K562 (cell line): ENCODE measurements around the gene TRUB2. TPM values are rescaled to one million over a fixed set of nuclear protein-coding genes. Genes with fewer than 3 reads are reported as not detected.

Experiments
- ATAC-seq: fragments of 200-7000 bp; cut with Tn5 transposase; 3 replicates; pipeline ENCODE4 v1.9.1; 2020; ENCODE audit warnings: moderate library complexity
- BruUV-seq: library from RNA; stranded (reverse); fragments of 400-500 nt; replicated peaks from 2 replicates; lab custom pipeline; 2021; lab: Mats Ljungman, UMichigan
- CTCF ChIA-PET: fragments of 300-600 bp; formaldehyde crosslinking; extraction: SDS; loops from one replicate; lab custom pipeline; 2021; ENCODE audit warnings: low intra/inter-chr PET ratio; lab: Yijun Ruan, JAX
- POLR2A ChIA-PET: fragments of 300-600, 350-650 bp; sonication (Branson Sonifier 250); formaldehyde crosslinking; extraction: SDS; loops from one replicate; lab custom pipeline; 2021; ENCODE audit warnings: antibody characterized with exemption, inconsistent platforms; lab: Yijun Ruan, JAX
- DNase-seq, 4 experiments: peaks; one replicate each; pipeline versions ENCODE4 v3.0.0 to v3.0.0-alpha.2; 2011 to 2018; ENCODE audit warnings: low spot score in 3 of 4, mixed read lengths in 3 of 4; ENCODE audit errors: extremely low read depth in 1 of 4
- FAIRE-seq: peaks from 2 replicates; lab custom pipeline; 2011; peaks lifted over from hg19 to GRCh38; lab: Jason Lieb, UNC
- H2AFZ ChIP-seq: 2 replicates; pipeline ENCODE4 v1.6.0; 2011; ENCODE audit warnings: low read depth, low read length, control low read depth, inconsistent platforms
- H3K27ac ChIP-seq: fragments of 200-600 bp; 3 replicates; pipeline ENCODE4 v1.8.0; 2011; ENCODE audit warnings: low read depth, mild to moderate bottlenecking, control low read depth, inconsistent platforms, low read length, moderate library complexity, mixed read lengths; ENCODE audit errors: extremely low read depth
- H3K27me3 ChIP-seq, 2 experiments: fragments of 300-600 bp in 1 of 2; 2 replicates in 1 of 2; 3 replicates in 1 of 2; pipeline versions ENCODE4 v1.6.0 to v1.8.0; 2011; ENCODE audit warnings: inconsistent platforms in 2 of 2, low read length in 2 of 2, mild to moderate bottlenecking in 1 of 2, mixed read lengths in 1 of 2, moderate library complexity in 1 of 2; ENCODE audit not compliant: control insufficient read depth in 2 of 2, insufficient read depth in 2 of 2
- H3K36me3 ChIP-seq: fragments of 300-600 bp; 3 replicates; pipeline ENCODE4 v1.8.0; 2011; ENCODE audit warnings: mild to moderate bottlenecking, low read length, inconsistent platforms; ENCODE audit not compliant: control insufficient read depth, insufficient read depth
- H3K4me1 ChIP-seq, 2 experiments: fragments of 200-600 bp in 1 of 2; replicated peaks in 1 of 2; 2 replicates in 1 of 2; 3 replicates in 1 of 2; pipeline versions ENCODE4 v1.5.1 to v1.8.0; 2011; ENCODE audit warnings: inconsistent platforms in 2 of 2, low read length in 2 of 2, mild to moderate bottlenecking in 1 of 2, mixed read lengths in 1 of 2, moderate library complexity in 1 of 2; ENCODE audit not compliant: control insufficient read depth in 2 of 2, insufficient read depth in 2 of 2
- H3K4me2 ChIP-seq: 2 replicates; pipeline ENCODE4 v1.6.1; 2011; ENCODE audit warnings: low read length, control low read depth, inconsistent platforms, mixed read lengths; ENCODE audit not compliant: insufficient read depth
- H3K4me3 ChIP-seq: fragments of 200-600 bp; sonication (generic), shearing (Covaris generic); 2 replicates; pipeline ENCODE4 v1.5.1; 2016; ENCODE audit warnings: control low read depth, inconsistent platforms
- H3K79me2 ChIP-seq: fragments of 200-600 bp; 3 replicates; pipeline ENCODE4 v1.8.0; 2011; ENCODE audit warnings: low read length, inconsistent platforms; ENCODE audit not compliant: control insufficient read depth, insufficient read depth
- H3K9ac ChIP-seq, 2 experiments: 2 replicates each; pipeline versions ENCODE4 v1.6.0 to v1.6.1; 2011; ENCODE audit warnings: low read depth in 2 of 2, low read length in 2 of 2, control low read depth in 1 of 2, inconsistent platforms in 1 of 2, mild to moderate bottlenecking in 1 of 2, mixed read lengths in 1 of 2; ENCODE audit not compliant: insufficient read depth in 1 of 2
- H3K9me1 ChIP-seq: one replicate; pipeline ENCODE4 v1.6.0; 2011; ENCODE audit warnings: inconsistent platforms, mild to moderate bottlenecking, low read length, moderate library complexity; ENCODE audit not compliant: control insufficient read depth, insufficient read depth
- H3K9me3 ChIP-seq: replicated peaks from 2 replicates; pipeline ENCODE4 v1.5.1; 2011; ENCODE audit warnings: low read depth, low read length, inconsistent platforms; ENCODE audit not compliant: control insufficient read depth, insufficient read depth
- H4K20me1 ChIP-seq: replicated peaks from 2 replicates; pipeline ENCODE4 v1.6.1; 2011; ENCODE audit warnings: low read length, inconsistent platforms, mixed read lengths; ENCODE audit not compliant: control insufficient read depth, insufficient read depth
- GTF3C2 ChIP-seq: IDR thresholded peaks from 3 replicates; pipeline ENCODE4 v1.6.1; 2011; ENCODE audit warnings: borderline replicate concordance, mild to moderate bottlenecking, moderate library complexity; ENCODE audit not compliant: insufficient read length; ENCODE audit errors: extremely low read depth
- NR2C2 ChIP-seq, 2 experiments: fragments of 200-800 bp in 1 of 2; sonication (Bioruptor generic) in 1 of 2; sonication (generic) in 1 of 2; formaldehyde crosslinking in 1 of 2; IDR thresholded peaks; 2 replicates each; pipeline versions ENCODE4 v1.6.1 to v1.8.0; 2016 to 2022; ENCODE audit warnings: mild to moderate bottlenecking in 1 of 2, missing compliant biosample characterization in 1 of 2, missing genetic modification characterization in 1 of 2, missing genetic modification reagents in 1 of 2
- NR3C1 ChIP-seq: sonication (generic); formaldehyde crosslinking; IDR thresholded peaks from 2 replicates; pipeline ENCODE4 v1.8.1; 2022; ENCODE audit warnings: missing genetic modification reagents
- PATZ1 ChIP-seq: fragments of 250-450 bp; sonication (Bioruptor Pico); IDR thresholded peaks from 2 replicates; pipeline ENCODE4 v1.5.0; 2020; ENCODE audit warnings: mild to moderate bottlenecking, borderline replicate concordance
- PHF20 ChIP-seq: fragments of 450-650 bp; IDR thresholded peaks from 2 replicates; pipeline ENCODE4 v1.6.1; 2018; ENCODE audit not compliant: partially characterized antibody
- SRSF3 ChIP-seq: fragments of 200-400 bp; formaldehyde crosslinking; IDR thresholded peaks from 2 replicates; pipeline ENCODE4 v1.6.1; 2016; ENCODE audit warnings: mild to moderate bottlenecking, low read length, moderate library complexity; ENCODE audit not compliant: insufficient read depth
- SUPT5H ChIP-seq: fragments of 450-650 bp; IDR thresholded peaks from 2 replicates; pipeline ENCODE4 v1.6.1; 2016
- ZNF175 ChIP-seq: fragments of 200-800 bp; sonication (Bioruptor generic); IDR thresholded peaks from 2 replicates; pipeline ENCODE4 v1.6.1; 2016; ENCODE audit warnings: low read depth, mild to moderate bottlenecking, missing genetic modification characterization, missing compliant biosample characterization
- ZNF699 ChIP-seq: fragments of 250-450 bp; sonication (Bioruptor Pico); IDR thresholded peaks from 2 replicates; pipeline ENCODE4 v1.8.0; 2021; ENCODE audit warnings: mild to moderate bottlenecking, moderate library complexity; ENCODE audit not compliant: insufficient replicate concordance
- WGBS: fragments of 100-300 bp; shearing (Covaris generic); methylation state at CpG from one replicate; pipeline ENCODE4 v1.1.6; 2016; ENCODE audit warnings: low coverage, mixed read lengths; ENCODE audit not compliant: insufficient coverage; ENCODE audit errors: missing lambda C conversion rate; 5-methylcytosine and 5-hydroxymethylcytosine counted together
- in situ Hi-C: fragments of 300-500 bp; cut with MboI; formaldehyde crosslinking; loops from 4 replicates; pipeline ENCODE4 v1.15.0; 2018; ENCODE audit warnings: inconsistent platforms, mixed read lengths
- intact Hi-C: fragments of 100-400 bp; cut with micrococcal nuclease; formaldehyde crosslinking; loops from 2 replicates; pipeline ENCODE4 v1.14.2; 2022
- polyA plus RNA-seq, 8 experiments: library from polyadenylated mRNA; depleted of rRNA in 4 of 8; stranded (reverse) in 5 of 8; unstranded in 3 of 8; fragments of >200 nt; fragmentation: Nextera tagmentation in 2 of 8; fragmentation: Illumina TruSeq in 1 of 8; extraction: Ambion mirVana in 2 of 8; extraction: Trizol in 1 of 8; gene quantifications; 2 replicates each; pipeline versions ENCODE4 v1.2.1 to v1.2.3, GENCODE V29; 2011 to 2014; ENCODE audit warnings: inconsistent platforms in 1 of 8, missing spikeins in 1 of 8
- total RNA-seq, 7 experiments: library from RNA; depleted of rRNA in 6 of 7; stranded (reverse); fragments of >200 nt in 6 of 7; fragmentation: Illumina TruSeq in 2 of 7; extraction: Trizol in 2 of 7; gene quantifications; 2 replicates each; pipeline versions ENCODE4 v1.2.1 to v1.2.3, GENCODE V29; 2011 to 2021; ENCODE audit warnings: low replicate concordance in 1 of 7
- TF ChIP-seq, protein P1 (sequence below): sonication (generic); formaldehyde crosslinking; IDR thresholded peaks from 2 replicates; pipeline ENCODE4 v1.8.1; 2023; ENCODE audit warnings: mild to moderate bottlenecking, missing genetic modification reagents
- TF ChIP-seq, protein P2 (sequence below): IDR thresholded peaks from 2 replicates; pipeline ENCODE4 v1.6.1; 2012; ENCODE audit warnings: low read depth, low read length, improper control_type of control experiment, borderline replicate concordance

TRUB2 gene
- total and polyA plus RNA-seq, 9 of the 15 experiments (the other 6 are each of a cell fraction or from before 2014, with no cell fraction given), result 9.3 to 110 (median 63.0) TPM

- Histone ChIP-seq H3K4me3 (no peak overlapping the region), H3K27ac (no peak overlapping the region), H3K27me3 (no peaks in the 10 kb centered on the region), H4K20me1 (no peaks in the 10 kb centered on the region), H3K9ac (no peak overlapping the region), H3K36me3 (peaks cover 71% of the 10 kb centered on the region), H3K9me3 (no peaks in the 10 kb centered on the region), H3K79me2 (peaks cover 17% of the 10 kb centered on the region), H2AFZ (no peak overlapping the region), H3K4me1 (peaks cover 10 to 17% of the 10 kb centered on the region in 2 experiments; a peak in 4 of 5 replicates), H3K4me2 (no peak overlapping the region), H3K9me1 (no peaks in the 10 kb centered on the region)
- WGBS, result 89% methylated on average over 4 of the region's 4 CpGs
- no peak for FAIRE-seq
- in situ Hi-C loops (loop anchor here (5.0 kb wide), 1 partner anchor 353 kb away; no protein-coding TSS in a partner anchor), intact Hi-C loops (loop anchor here (10.0 kb wide), 1 partner anchor 129 kb away; no protein-coding TSS in a partner anchor)
- no peak for ATAC-seq
- POLR2A ChIA-PET, result interaction anchor here (0.7 to 4.8 kb wide), 5 partner anchors 20 to 357 kb away, joined by 3 to 65 read pairs (median 4); partner anchors contain the start of gene PKN3
- DNase-seq, result no peak
- no TSS peak for BruUV-seq
- CTCF ChIA-PET, result no interaction called here
- no peak for TF ChIP-seq ZNF699
- TF ChIP-seq, protein P1, sequence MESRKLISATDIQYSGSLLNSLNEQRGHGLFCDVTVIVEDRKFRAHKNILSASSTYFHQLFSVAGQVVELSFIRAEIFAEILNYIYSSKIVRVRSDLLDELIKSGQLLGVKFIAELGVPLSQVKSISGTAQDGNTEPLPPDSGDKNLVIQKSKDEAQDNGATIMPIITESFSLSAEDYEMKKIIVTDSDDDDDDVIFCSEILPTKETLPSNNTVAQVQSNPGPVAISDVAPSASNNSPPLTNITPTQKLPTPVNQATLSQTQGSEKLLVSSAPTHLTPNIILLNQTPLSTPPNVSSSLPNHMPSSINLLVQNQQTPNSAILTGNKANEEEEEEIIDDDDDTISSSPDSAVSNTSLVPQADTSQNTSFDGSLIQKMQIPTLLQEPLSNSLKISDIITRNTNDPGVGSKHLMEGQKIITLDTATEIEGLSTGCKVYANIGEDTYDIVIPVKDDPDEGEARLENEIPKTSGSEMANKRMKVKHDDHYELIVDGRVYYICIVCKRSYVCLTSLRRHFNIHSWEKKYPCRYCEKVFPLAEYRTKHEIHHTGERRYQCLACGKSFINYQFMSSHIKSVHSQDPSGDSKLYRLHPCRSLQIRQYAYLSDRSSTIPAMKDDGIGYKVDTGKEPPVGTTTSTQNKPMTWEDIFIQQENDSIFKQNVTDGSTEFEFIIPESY (CRISPR knock-in tag), result no peak
- TF ChIP-seq, protein P2, sequence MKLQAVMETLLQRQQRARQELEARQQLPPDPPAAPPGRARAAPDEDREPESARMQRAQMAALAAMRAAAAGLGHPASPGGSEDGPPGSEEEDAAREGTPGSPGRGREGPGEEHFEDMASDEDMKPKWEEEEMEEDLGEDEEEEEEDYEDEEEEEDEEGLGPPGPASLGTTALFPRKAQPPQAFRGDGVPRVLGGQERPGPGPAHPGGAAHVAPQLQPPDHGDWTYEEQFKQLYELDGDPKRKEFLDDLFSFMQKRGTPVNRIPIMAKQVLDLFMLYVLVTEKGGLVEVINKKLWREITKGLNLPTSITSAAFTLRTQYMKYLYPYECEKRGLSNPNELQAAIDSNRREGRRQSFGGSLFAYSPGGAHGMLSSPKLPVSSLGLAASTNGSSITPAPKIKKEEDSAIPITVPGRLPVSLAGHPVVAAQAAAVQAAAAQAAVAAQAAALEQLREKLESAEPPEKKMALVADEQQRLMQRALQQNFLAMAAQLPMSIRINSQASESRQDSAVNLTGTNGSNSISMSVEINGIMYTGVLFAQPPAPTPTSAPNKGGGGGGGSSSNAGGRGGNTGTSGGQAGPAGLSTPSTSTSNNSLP, result no peak
- no peak for TF ChIP-seq NR2C2 (CRISPR knock-in tag; IDR thresholded peaks at IDR 0.05)
- no peak for TF ChIP-seq NR2C2 (tag; IDR thresholded peaks at IDR 0.05)
- TF ChIP-seq SUPT5H, result no peak
- no peak for TF ChIP-seq NR3C1 (CRISPR knock-in tag)
- no peak for TF ChIP-seq SRSF3
- no peak for TF ChIP-seq GTF3C2
- TF ChIP-seq PATZ1 (CRISPR knock-in tag), result no peak
- no peak for TF ChIP-seq ZNF175 (CRISPR knock-in tag)
- TF ChIP-seq PHF20, result no peak
Observed at GRCh38 chr9:128343855-128344254, 21.6 kb upstream of the TRUB2 start.
